T-helper 1 cell treated with Interleukin-12 subunit alpha and Interleukin-12 subunit beta and Interleukin-4 antibody, amounts not matched to agents 30 ng/mL and 1 ng/mL, for 36 hours (primary cell): ENCODE data around the gene SORCS2. TPM values are rescaled to one million over a fixed set of nuclear protein-coding genes. Genes with fewer than 3 reads are reported as not detected.

ENCODE experiments used
- intact Hi-C: fragments of 100-400 bp; cut with micrococcal nuclease; formaldehyde crosslinking; loops from one replicate; pipeline ENCODE4 v1.15.1; 2024
- total RNA-seq: library from RNA; stranded (reverse); gene quantifications from 2 replicates; pipeline ENCODE4 v1.2.3, GENCODE V29; 2022

Gene SORCS2
- total RNA-seq, 1 donor from 2014 or later: not detected

- intact Hi-C loops: no loop called here
Observed at GRCh38 chr4:7516096-7516772, 323.9 kb downstream of the SORCS2 start.

- intact Hi-C loops: no loop called here
Observed at GRCh38 chr4:7516773-7517144, 324.4 kb downstream of the SORCS2 start.

GRCh38 chr4:7518871-7519637 is 326.7 kb downstream of the SORCS2 start:
- intact Hi-C loops: no loop called here

GRCh38 chr4:7519638-7520376 is 327.5 kb downstream of the SORCS2 start:
- intact Hi-C loops: no loop called here

- intact Hi-C loops: no loop called here
Observed at GRCh38 chr4:7521666-7522065, 329.3 kb downstream of the SORCS2 start.

- intact Hi-C loops: no loop called here
Observed at GRCh38 chr4:7522452-7523220, 330.3 kb downstream of the SORCS2 start.

GRCh38 chr4:7523526-7523925 is 331.2 kb downstream of the SORCS2 start:
- intact Hi-C loops: no loop called here

- intact Hi-C loops: no loop called here
Observed at GRCh38 chr4:7524064-7524682, 331.8 kb downstream of the SORCS2 start.

- intact Hi-C loops: no loop called here
Observed at GRCh38 chr4:7524843-7525242, 332.5 kb downstream of the SORCS2 start.

- intact Hi-C loops: no loop called here
Observed at GRCh38 chr4:7526491-7526890, 334.2 kb downstream of the SORCS2 start.

- intact Hi-C loops: no loop called here
Observed at GRCh38 chr4:7526929-7527535, 334.7 kb downstream of the SORCS2 start.

- intact Hi-C loops: loop anchor here (10.0 kb wide), 1 partner anchor 125 kb away; no protein-coding TSS in a partner anchor
Observed at GRCh38 chr4:7529368-7530080, 337.2 kb downstream of the SORCS2 start.

GRCh38 chr4:7530082-7530481 is 337.7 kb downstream of the SORCS2 start:
- intact Hi-C loops: loop anchor here (10.0 kb wide), 1 partner anchor 125 kb away; no protein-coding TSS in a partner anchor

GRCh38 chr4:7530932-7531639 is 338.7 kb downstream of the SORCS2 start:
- intact Hi-C loops: loop anchor here (10.0 kb wide), 1 partner anchor 124 kb away; no protein-coding TSS in a partner anchor

- intact Hi-C loops: loop anchor here (10.0 kb wide), 1 partner anchor 123 kb away; no protein-coding TSS in a partner anchor
Observed at GRCh38 chr4:7531640-7531994, 339.3 kb downstream of the SORCS2 start.

- intact Hi-C loops: loop anchor here (10.0 kb wide), 1 partner anchor 123 kb away; no protein-coding TSS in a partner anchor
Observed at GRCh38 chr4:7532043-7532442, 339.7 kb downstream of the SORCS2 start.

GRCh38 chr4:7533267-7533666 is 340.9 kb downstream of the SORCS2 start:
- intact Hi-C loops: loop anchor here (10.0 kb wide), 1 partner anchor 122 kb away; no protein-coding TSS in a partner anchor

GRCh38 chr4:7535094-7535493 is 342.8 kb downstream of the SORCS2 start:
- intact Hi-C loops: loop anchor here (10.0 kb wide), 1 partner anchor 120 kb away; no protein-coding TSS in a partner anchor

GRCh38 chr4:7535619-7536018 is 343.3 kb downstream of the SORCS2 start:
- intact Hi-C loops: loop anchor here (10.0 kb wide), 1 partner anchor 119 kb away; no protein-coding TSS in a partner anchor
